DOHH2 (cell line): ENCODE results near the gene TRAF3.

Experiments used
- H3F3A ChIP-seq: fragments of 200-600 bp; sonication (generic), shearing (Covaris generic); 2 replicates; pipeline ENCODE4 v1.6.0; 2016; ENCODE audit warnings: antibody characterized with exemption, mild to moderate bottlenecking; ENCODE audit not compliant: control insufficient read depth, insufficient read depth
- H3K27ac ChIP-seq: fragments of 200-600 bp; sonication (generic); 2 replicates; pipeline ENCODE4 v1.5.1; 2014; ENCODE audit warnings: low read depth, mild to moderate bottlenecking, low read length, moderate library complexity
- H3K27me3 ChIP-seq: fragments of 200-600 bp; sonication (generic); 2 replicates; pipeline ENCODE4 v1.6.1; 2014; ENCODE audit warnings: mild to moderate bottlenecking, low read length, mixed read lengths; ENCODE audit not compliant: control insufficient read depth
- H3K36me3 ChIP-seq: fragments of 200-600 bp; sonication (generic); 2 replicates; pipeline ENCODE4 v1.6.1; 2014; ENCODE audit warnings: mild to moderate bottlenecking, low read length, moderate library complexity, mixed read lengths; ENCODE audit not compliant: control insufficient read depth
- H3K4me1 ChIP-seq: fragments of 200-600 bp; sonication (generic); 2 replicates; pipeline ENCODE4 v1.6.1; 2014; ENCODE audit warnings: mild to moderate bottlenecking, low read length, mixed read lengths; ENCODE audit not compliant: control insufficient read depth
- H3K4me2 ChIP-seq: fragments of 200-600 bp; sonication (generic); 2 replicates; pipeline ENCODE4 v1.6.0; 2014; ENCODE audit warnings: mild to moderate bottlenecking, low read length, moderate library complexity
- H3K4me3 ChIP-seq: fragments of 200-600 bp; sonication (generic); 2 replicates; pipeline ENCODE4 v1.5.1; 2014; ENCODE audit warnings: mild to moderate bottlenecking, low read length, mixed read lengths
- H3K79me2 ChIP-seq: fragments of 200-600 bp; sonication (generic); 2 replicates; pipeline ENCODE4 v1.6.1; 2014; ENCODE audit warnings: mild to moderate bottlenecking, low read length, mixed read lengths; ENCODE audit not compliant: control insufficient read depth
- H3K9me2 ChIP-seq: fragments of 200-600 bp; sonication (generic); replicated peaks from 2 replicates; pipeline ENCODE4 v1.6.1; 2014; ENCODE audit warnings: mild to moderate bottlenecking, low read length, mixed read lengths; ENCODE audit not compliant: control insufficient read depth
- H3K9me3 ChIP-seq: fragments of 200-600 bp; sonication (generic); 2 replicates; pipeline ENCODE4 v1.6.1; 2014; ENCODE audit warnings: antibody characterized with exemption, low read length, mixed read lengths; ENCODE audit not compliant: control insufficient read depth, insufficient read depth
- H4K20me1 ChIP-seq: fragments of 200-600 bp; sonication (generic); 2 replicates; pipeline ENCODE4 v1.6.0; 2014; ENCODE audit warnings: low read depth, mild to moderate bottlenecking, antibody characterized with exemption, low read length, moderate library complexity; ENCODE audit not compliant: control insufficient read depth, insufficient read depth
- EZH2phosphoT487 ChIP-seq: fragments of 200-600 bp; sonication (generic); IDR thresholded peaks from 2 replicates; pipeline ENCODE4 v1.6.1; 2017; ENCODE audit warnings: borderline replicate concordance, mild to moderate bottlenecking, antibody characterized with exemption, low read length, moderate library complexity, mixed read lengths
- TF ChIP-seq, protein P1 (sequence below): fragments of 200-600 bp; sonication (generic); IDR thresholded peaks from one replicate; pipeline ENCODE4 v1.5.1; 2014; ENCODE audit warnings: antibody characterized with exemption, mild to moderate bottlenecking, low read depth, low read length; ENCODE audit not compliant: poor library complexity, severe bottlenecking

The TRAF3 gene

DNA sequence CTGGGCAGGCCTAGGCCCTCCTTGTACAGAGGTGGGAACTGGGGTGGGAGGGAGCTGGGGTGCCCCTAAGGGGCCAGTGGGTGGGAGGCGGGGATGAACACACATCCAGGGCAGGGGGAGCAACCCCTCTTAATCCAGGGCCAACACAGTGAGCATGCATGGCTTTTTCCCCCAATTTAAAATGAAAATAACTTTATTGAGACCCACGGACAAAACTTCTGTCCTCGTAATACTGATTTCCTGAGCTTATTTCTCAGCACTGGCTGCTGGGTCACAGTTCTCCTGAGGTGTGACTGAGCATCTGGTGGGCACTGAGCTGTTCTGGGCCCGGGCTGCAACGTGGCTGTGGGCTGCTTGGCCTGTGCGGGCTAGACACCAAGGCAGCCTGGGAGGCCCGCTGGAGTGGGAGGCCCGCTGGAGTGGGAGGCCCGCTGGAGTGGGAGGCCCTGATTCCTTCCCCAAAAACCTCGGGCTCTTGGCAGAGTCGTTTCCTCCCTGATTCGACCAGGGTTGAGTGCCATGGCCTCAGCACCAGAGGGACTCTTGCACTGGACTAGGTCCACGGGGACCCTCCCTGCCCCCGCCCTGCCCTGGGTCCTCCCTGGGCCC is 24.9 kb upstream of the TRAF3 start:
- H3K27me3 ChIP-seq = no peaks in the 10 kb centered on the region
- no peak overlapping the region for H3K4me3 ChIP-seq
- H4K20me1 ChIP-seq = no peaks in the 10 kb centered on the region
- no peak overlapping the region for H3K27ac ChIP-seq
- TF ChIP-seq, protein P1, sequence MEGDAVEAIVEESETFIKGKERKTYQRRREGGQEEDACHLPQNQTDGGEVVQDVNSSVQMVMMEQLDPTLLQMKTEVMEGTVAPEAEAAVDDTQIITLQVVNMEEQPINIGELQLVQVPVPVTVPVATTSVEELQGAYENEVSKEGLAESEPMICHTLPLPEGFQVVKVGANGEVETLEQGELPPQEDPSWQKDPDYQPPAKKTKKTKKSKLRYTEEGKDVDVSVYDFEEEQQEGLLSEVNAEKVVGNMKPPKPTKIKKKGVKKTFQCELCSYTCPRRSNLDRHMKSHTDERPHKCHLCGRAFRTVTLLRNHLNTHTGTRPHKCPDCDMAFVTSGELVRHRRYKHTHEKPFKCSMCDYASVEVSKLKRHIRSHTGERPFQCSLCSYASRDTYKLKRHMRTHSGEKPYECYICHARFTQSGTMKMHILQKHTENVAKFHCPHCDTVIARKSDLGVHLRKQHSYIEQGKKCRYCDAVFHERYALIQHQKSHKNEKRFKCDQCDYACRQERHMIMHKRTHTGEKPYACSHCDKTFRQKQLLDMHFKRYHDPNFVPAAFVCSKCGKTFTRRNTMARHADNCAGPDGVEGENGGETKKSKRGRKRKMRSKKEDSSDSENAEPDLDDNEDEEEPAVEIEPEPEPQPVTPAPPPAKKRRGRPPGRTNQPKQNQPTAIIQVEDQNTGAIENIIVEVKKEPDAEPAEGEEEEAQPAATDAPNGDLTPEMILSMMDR = no peak
- no peak for TF ChIP-seq EZH2phosphoT487
- H3K4me2 ChIP-seq = no peak overlapping the region
- no peaks in the 10 kb centered on the region for H3F3A ChIP-seq
- no peaks in the 10 kb centered on the region for H3K9me3 ChIP-seq
- no peaks in the 10 kb centered on the region for H3K36me3 ChIP-seq
- no peaks in the 10 kb centered on the region for H3K79me2 ChIP-seq
- no peaks in the 10 kb centered on the region; the same call in 1 of the 2 replicates for H3K4me1 ChIP-seq
- H3K9me2 ChIP-seq = no peaks in the 10 kb centered on the region

DNA sequence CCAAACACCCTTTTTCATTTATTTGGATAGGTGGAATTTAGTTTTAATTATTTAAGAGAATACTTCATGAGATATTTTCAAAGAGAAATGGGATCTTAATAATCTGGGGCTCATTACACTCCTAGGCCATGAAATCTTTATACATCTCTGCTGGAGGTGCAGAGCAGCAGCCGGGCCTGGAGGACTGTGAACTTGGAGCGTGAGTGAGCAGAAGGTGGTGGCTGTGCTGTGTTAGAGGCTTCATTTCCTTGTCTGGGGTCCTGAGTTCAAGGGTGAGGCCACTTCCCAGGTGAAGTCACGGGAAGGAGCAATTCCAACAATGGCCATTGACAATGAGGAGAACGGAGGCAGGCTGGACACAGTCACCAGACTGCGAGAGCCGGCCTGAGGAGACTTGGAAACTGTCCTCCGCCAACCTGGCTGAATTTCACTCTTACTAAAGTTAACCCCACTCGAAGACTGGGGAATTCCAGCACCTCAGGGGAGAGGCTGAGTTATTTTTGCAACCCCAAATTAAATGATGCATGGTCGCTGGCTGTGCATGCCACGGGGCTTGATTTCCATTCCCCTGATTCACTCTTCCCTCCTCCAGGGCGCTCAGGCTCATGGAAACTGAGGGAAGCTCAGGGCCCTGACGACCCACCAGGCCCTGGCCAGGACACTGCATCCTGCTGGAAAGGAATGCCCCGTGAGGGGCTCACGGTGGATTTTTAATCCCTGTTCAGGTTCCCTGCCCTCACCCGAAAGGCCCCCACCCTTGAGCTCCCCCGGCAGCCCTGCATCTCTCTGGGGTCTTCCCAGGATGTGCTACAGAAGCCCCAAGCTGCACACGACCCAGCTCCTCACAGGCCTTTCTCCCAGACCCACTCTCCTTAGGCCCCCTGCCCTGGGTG is 22.6 kb upstream of the TRAF3 start:
- Histone ChIP-seq H3K27ac (no peak overlapping the region), H3K27me3 (no peaks in the 10 kb centered on the region), H3K9me2 (no peaks in the 10 kb centered on the region), H3K4me3 (no peak overlapping the region), H3K4me2 (no peak overlapping the region), H3K36me3 (no peaks in the 10 kb centered on the region), H3K4me1 (no peaks in the 10 kb centered on the region; the same call in 1 of the 2 replicates), H3K9me3 (no peaks in the 10 kb centered on the region), H4K20me1 (no peaks in the 10 kb centered on the region), H3K79me2 (no peaks in the 10 kb centered on the region), H3F3A (no peaks in the 10 kb centered on the region)
- TF ChIP-seq, protein P1 = no peak
- TF ChIP-seq EZH2phosphoT487 = no peak

DNA sequence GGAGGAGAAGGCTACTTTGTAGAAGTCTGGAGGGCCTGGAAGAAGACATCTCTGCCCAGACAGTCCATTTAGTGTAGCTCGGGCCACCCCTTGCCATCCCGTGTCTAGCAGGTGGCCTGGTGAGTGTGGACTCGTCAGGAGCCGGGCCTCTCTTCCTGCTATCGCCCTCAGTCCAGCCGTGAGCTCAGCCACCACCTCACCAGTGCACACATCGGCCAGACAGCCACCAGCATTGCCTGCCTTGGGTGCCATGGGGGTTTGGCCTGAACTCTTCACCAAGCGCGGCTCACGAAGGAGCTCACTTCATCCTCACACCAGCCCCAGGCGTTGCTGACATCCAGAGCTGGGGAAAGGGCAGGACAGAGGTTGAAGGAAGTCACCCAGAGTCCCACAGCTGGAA is 19.6 kb upstream of the TRAF3 start:
- no peaks in the 10 kb centered on the region for H3K9me2 ChIP-seq
- no peaks in the 10 kb centered on the region for H4K20me1 ChIP-seq
- no peak overlapping the region for H3K27ac ChIP-seq
- no peak overlapping the region for H3K4me2 ChIP-seq
- no peaks in the 10 kb centered on the region for H3K79me2 ChIP-seq
- peaks cover 4% of the 10 kb centered on the region for H3K27me3 ChIP-seq
- H3K4me3 ChIP-seq = no peak overlapping the region
- no peaks in the 10 kb centered on the region; the same call in 1 of the 2 replicates for H3K4me1 ChIP-seq
- no peaks in the 10 kb centered on the region for H3K36me3 ChIP-seq
- H3K9me3 ChIP-seq = no peaks in the 10 kb centered on the region
- no peaks in the 10 kb centered on the region for H3F3A ChIP-seq
- TF ChIP-seq, protein P1 = no peak
- TF ChIP-seq EZH2phosphoT487 = no peak
